HepG2 (cell line): ENCODE results near the gene GSK3A. TPM values are rescaled to one million over a fixed set of nuclear protein-coding genes. Genes with fewer than 3 reads are reported as not detected.

Source experiments
- ATAC-seq: fragments of 200-7000 bp; cut with Tn5 transposase; 3 replicates; pipeline ENCODE4 v1.9.1; 2020; ENCODE audit warnings: mild to moderate bottlenecking, moderate library complexity
- BruUV-seq: library from RNA; stranded (reverse); fragments of 400-500 nt; replicated peaks from 2 replicates; lab custom pipeline; 2021; lab: Mats Ljungman, UMichigan
- CTCF ChIA-PET: fragments of 300-600 bp; formaldehyde crosslinking; extraction: SDS; loops from one replicate; lab custom pipeline; 2021; ENCODE audit warnings: low total read pairs, inconsistent platforms, low intra/inter-chr PET ratio; lab: Yijun Ruan, JAX
- POLR2A ChIA-PET: fragments of 350-600 bp; sonication (Branson Sonifier 250); formaldehyde crosslinking; loops from one replicate; lab custom pipeline; 2020; ENCODE audit warnings: antibody characterized with exemption, inconsistent platforms; lab: Yijun Ruan, JAX
- DNase-seq: peaks from one replicate; pipeline ENCODE4 v3.0.0-alpha.2; 2015; ENCODE audit warnings: low spot score
- FAIRE-seq: peaks from 3 replicates; lab custom pipeline; 2011; peaks lifted over from hg19 to GRCh38; lab: Jason Lieb, UNC
- H2AFZ ChIP-seq: one replicate; pipeline ENCODE4 v1.6.1; 2011; ENCODE audit warnings: low read length, inconsistent platforms
- H3K27ac ChIP-seq: fragments of 300-600 bp; 3 replicates; pipeline ENCODE4 v1.8.0; 2011; ENCODE audit warnings: mixed run types, mild to moderate bottlenecking, mixed read lengths, low read length, inconsistent platforms; ENCODE audit not compliant: insufficient read depth; ENCODE audit errors: extremely low read length
- H3K27me3 ChIP-seq, 2 experiments: fragments of 200-600 bp in 1 of 2; 2 replicates in 1 of 2; 3 replicates in 1 of 2; pipeline versions ENCODE4 v1.6.0 to v1.8.0; 2011; ENCODE audit warnings: low read length in 2 of 2, mild to moderate bottlenecking in 2 of 2, moderate library complexity in 2 of 2, inconsistent platforms in 1 of 2; ENCODE audit not compliant: insufficient read depth in 2 of 2, control insufficient read depth in 1 of 2
- H3K36me3 ChIP-seq, 2 experiments: fragments of 200-600 bp in 1 of 2; replicated peaks in 1 of 2; 2 replicates in 1 of 2; 3 replicates in 1 of 2; pipeline versions ENCODE4 v1.5.1 to v1.8.0; 2011; ENCODE audit warnings: low read length in 2 of 2, inconsistent platforms in 1 of 2; ENCODE audit not compliant: insufficient read depth in 2 of 2, control insufficient read depth in 1 of 2
- H3K4me1 ChIP-seq: 2 replicates; pipeline ENCODE4 v1.5.1; 2012; ENCODE audit warnings: low read length, inconsistent platforms; ENCODE audit not compliant: insufficient read depth
- H3K4me2 ChIP-seq: 2 replicates; pipeline ENCODE4 v1.6.0; 2011; ENCODE audit warnings: low read depth, low read length, inconsistent platforms
- H3K4me3 ChIP-seq, 3 experiments: fragments of 200-600 bp in 1 of 3; sonication (generic), shearing (Covaris generic) in 1 of 3; replicated peaks in 1 of 3; 2 replicates each; pipeline ENCODE4 v1.5.1; 2011 to 2016; ENCODE audit warnings: low read length in 3 of 3, inconsistent platforms in 2 of 3, low read depth in 2 of 3, mild to moderate bottlenecking in 2 of 3, control low read depth in 1 of 3, mixed read lengths in 1 of 3; ENCODE audit not compliant: insufficient read depth in 1 of 3
- H3K79me2 ChIP-seq: one replicate; pipeline ENCODE4 v1.6.1; 2011; ENCODE audit warnings: low read length, inconsistent platforms; ENCODE audit not compliant: insufficient read depth
- H3K9ac ChIP-seq: 2 replicates; pipeline ENCODE4 v1.6.0; 2011; ENCODE audit warnings: mild to moderate bottlenecking, low read depth, low read length, inconsistent platforms; ENCODE audit not compliant: insufficient read depth
- H3K9me3 ChIP-seq: 2 replicates; pipeline ENCODE4 v1.5.1; 2012; ENCODE audit warnings: mild to moderate bottlenecking, low read length
- H4K20me1 ChIP-seq: 2 replicates; pipeline ENCODE4 v1.6.0; 2011; ENCODE audit warnings: inconsistent platforms, mild to moderate bottlenecking, low read length, moderate library complexity; ENCODE audit not compliant: insufficient read depth
- AKAP8 ChIP-seq: sonication (generic); formaldehyde crosslinking; IDR thresholded peaks from 2 replicates; pipeline ENCODE4 v1.5.1; 2020; ENCODE audit warnings: mild to moderate bottlenecking, missing genetic modification reagents
- DR1 ChIP-seq: sonication (generic); formaldehyde crosslinking; IDR thresholded peaks from 2 replicates; pipeline ENCODE4 v1.8.0; 2021; ENCODE audit warnings: mild to moderate bottlenecking, missing genetic modification reagents, inconsistent platforms
- HDAC2 ChIP-seq: sonication (generic); formaldehyde crosslinking; IDR thresholded peaks from 2 replicates; pipeline ENCODE4 v1.4.0; 2020; ENCODE audit warnings: missing genetic modification reagents
- IRF2 ChIP-seq: IDR thresholded peaks from 2 replicates; pipeline ENCODE4 v1.6.1; 2018; ENCODE audit warnings: missing genetic modification reagents, missing compliant biosample characterization
- MEF2D ChIP-seq: sonication (generic); formaldehyde crosslinking; IDR thresholded peaks from 2 replicates; pipeline ENCODE4 v1.5.1; 2020; ENCODE audit warnings: mild to moderate bottlenecking, missing genetic modification reagents
- POLR2A ChIP-seq, 2 experiments: IDR thresholded peaks; 2 replicates each; pipeline ENCODE4 v1.6.1; 2011; ENCODE audit warnings: low read depth in 2 of 2, low read length in 2 of 2, mild to moderate bottlenecking in 1 of 2, moderate library complexity in 1 of 2; ENCODE audit not compliant: insufficient read depth in 1 of 2
- SKI ChIP-seq: fragments of 450-650 bp; IDR thresholded peaks from one replicate; pipeline ENCODE4 v1.6.1; 2018; ENCODE audit warnings: mild to moderate bottlenecking; ENCODE audit not compliant: partially characterized antibody
- ZNF383 ChIP-seq: sonication (generic); formaldehyde crosslinking; IDR thresholded peaks from 2 replicates; pipeline ENCODE4 v1.4.0; 2020; ENCODE audit warnings: missing genetic modification reagents, mild to moderate bottlenecking, borderline replicate concordance
- ZNF605 ChIP-seq: sonication (generic); formaldehyde crosslinking; IDR thresholded peaks from 2 replicates; pipeline ENCODE4 v1.8.0; 2022; ENCODE audit warnings: mild to moderate bottlenecking, missing genetic modification reagents
- ZNF660 ChIP-seq: sonication (generic); formaldehyde crosslinking; IDR thresholded peaks from 2 replicates; pipeline ENCODE4 v1.5.1; 2020; ENCODE audit warnings: mild to moderate bottlenecking, low read depth, missing genetic modification reagents, borderline replicate concordance
- WGBS: methylation state at CpG from one replicate; pipeline ENCODE4 v1.1.6; 2017; ENCODE audit warnings: low lambda C conversion rate; 5-methylcytosine and 5-hydroxymethylcytosine counted together
- in situ Hi-C: cut with HindIII; loops from 2 replicates; pipeline ENCODE4 v1.10.0; 2017; ENCODE audit warnings: low pct_unique_long_range_greater_than_20kb; ENCODE audit not compliant: extremely low pct_ligation_motif_present
- intact Hi-C: fragments of 100-400 bp; cut with micrococcal nuclease; formaldehyde crosslinking; loops from one replicate; pipeline ENCODE4 v1.10.0; 2022; ENCODE audit not compliant: unreplicated experiment
- polyA plus RNA-seq, 8 experiments: library from polyadenylated mRNA; depleted of rRNA in 3 of 8; stranded (reverse) in 7 of 8; unstranded in 1 of 8; fragments of >200 nt; fragmentation: Illumina TruSeq in 4 of 8; extraction: Trizol in 4 of 8; gene quantifications; 2 replicates each; pipeline versions ENCODE4 v1.2.1 to v1.2.3, GENCODE V29; 2011 to 2016; ENCODE audit warnings: low read depth in 4 of 8, missing spikeins in 1 of 8, mixed read lengths in 1 of 8; ENCODE audit not compliant: insufficient read depth in 1 of 8
- total RNA-seq, 5 experiments: library from RNA; depleted of rRNA; stranded (reverse); fragments of >200 nt; fragmentation: Illumina TruSeq; extraction: Trizol; gene quantifications; 2 replicates each; pipeline ENCODE4 v1.2.3, GENCODE V29; 2016; ENCODE audit warnings: low read depth in 1 of 5
- TF ChIP-seq, protein P1 (sequence below): sonication (generic); formaldehyde crosslinking; IDR thresholded peaks from 2 replicates; pipeline ENCODE4 v1.8.0; 2022; ENCODE audit warnings: mild to moderate bottlenecking, missing genetic modification reagents
- TF ChIP-seq, protein P2 (sequence below): sonication (generic); formaldehyde crosslinking; IDR thresholded peaks from 2 replicates; pipeline ENCODE4 v1.4.0; 2020; ENCODE audit warnings: mild to moderate bottlenecking, missing genetic modification reagents

The GSK3A gene
- total and polyA plus RNA-seq, 2 of the 13 experiments (the other 11 are each of a cell fraction or from before 2014, with no cell fraction given) = 16.9 to 52.5 TPM

DNA sequence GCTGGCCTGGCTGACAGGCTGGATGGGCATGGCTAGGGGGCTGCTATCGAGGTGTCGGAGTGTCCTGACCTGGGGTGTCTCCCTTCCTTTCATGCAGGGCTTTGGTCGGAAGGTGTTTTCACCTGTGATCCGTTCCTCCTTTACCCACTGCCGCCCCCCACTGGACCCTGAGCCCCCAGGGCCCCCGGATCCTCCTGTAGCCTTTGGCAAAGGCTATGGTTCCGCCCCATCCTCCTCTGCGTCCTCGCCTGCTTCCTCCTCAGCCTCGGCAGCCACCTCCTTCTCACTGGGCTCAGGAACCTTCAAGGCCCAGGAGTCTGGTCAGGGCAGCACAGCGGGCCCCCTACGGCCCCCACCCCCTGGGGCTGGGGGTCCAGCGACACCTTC lies 47.7 kb upstream of the GSK3A start:
- Histone ChIP-seq H3K27ac (no peak overlapping the region), H3K4me2 (no peak overlapping the region), H3K79me2 (peaks cover 11% of the 10 kb centered on the region), H2AFZ (no peak overlapping the region), H3K4me3 (no peak overlapping the region), H3K9ac (no peak overlapping the region), H4K20me1 (peaks cover 5% of the 10 kb centered on the region; the same call in 1 of the 2 replicates), H3K4me1 (peaks cover 12% of the 10 kb centered on the region), H3K27me3 (no peaks in the 10 kb centered on the region), H3K36me3 (peaks cover 33 to 76% of the 10 kb centered on the region in 2 experiments; a peak in 4 of 5 replicates), H3K9me3 (no peaks in the 10 kb centered on the region)
- ATAC-seq = no peak
- intact Hi-C loops (loop anchor here (2.0 kb wide), 1 partner anchor 155 kb away; no protein-coding TSS in a partner anchor), in situ Hi-C loops (loop anchor here (5.0 kb wide), 1 partner anchor 158 kb away; the partner anchor contains the start of gene POU2F2)
- no peak for DNase-seq
- WGBS = 99% methylated on average over 10 of the region's 13 CpGs
- no peak for FAIRE-seq
- CTCF ChIA-PET = interaction anchor here (0.7 to 3.1 kb wide), 7 partner anchors 10 to 182 kb away, joined by 3 to 34 read pairs (median 5); partner anchors contain the start of gene MEGF8
- no TSS peak for BruUV-seq
- POLR2A ChIA-PET = interaction anchor here (1.0 to 1.4 kb wide), 2 partner anchors 45 to 47 kb away, joined by 4 to 7 read pairs; no protein-coding TSS in a partner anchor
- TF ChIP-seq ZNF383 (no peak), IRF2 (CRISPR knock-in tag) (no peak), POLR2A (IDR thresholded peaks at IDR 0.05; ENCODE audit: insufficient read depth in 1 of 2, low read depth in 2 of 2, low read length in 2 of 2) (peak in 1 of 2 experiments; percentile 34; a peak in 1 of 4 replicates), HDAC2 (CRISPR knock-in tag) (no peak), MEF2D (no peak), AKAP8 (CRISPR knock-in tag) (no peak)

DNA sequence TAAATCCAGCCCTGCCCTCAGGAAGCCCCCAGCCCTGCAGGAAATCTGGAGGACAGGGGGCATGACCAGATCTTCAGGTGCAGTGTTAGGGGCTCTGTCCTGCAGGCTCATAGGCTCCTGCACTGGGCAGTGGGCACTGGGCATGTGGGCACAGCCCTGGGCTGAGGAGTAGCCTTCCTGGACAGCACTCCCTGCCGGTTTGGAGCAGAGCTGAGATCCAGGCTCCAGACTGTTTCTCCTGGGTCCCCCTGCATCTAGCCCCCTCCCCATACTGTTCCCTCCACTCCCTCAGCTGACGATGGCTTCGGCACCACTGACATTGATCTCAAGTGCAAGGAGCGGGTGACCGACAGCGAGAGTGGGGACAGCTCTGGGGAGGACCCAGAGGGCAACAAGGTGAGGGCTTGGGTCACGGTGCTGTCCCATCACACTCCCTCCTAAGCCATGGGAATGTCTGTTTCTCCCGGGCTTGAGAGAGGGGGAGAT lies 47.2 kb upstream of the GSK3A start:
- no peak for ATAC-seq
- Histone ChIP-seq H2AFZ (no peak overlapping the region), H3K9ac (no peak overlapping the region), H3K79me2 (peaks cover 17% of the 10 kb centered on the region), H3K9me3 (no peaks in the 10 kb centered on the region), H3K4me3 (no peak overlapping the region), H3K4me1 (peaks cover 17% of the 10 kb centered on the region), H3K36me3 (peaks cover 32 to 75% of the 10 kb centered on the region in 2 experiments; a peak in 4 of 5 replicates), H3K27me3 (no peaks in the 10 kb centered on the region; a peak in 1 of 5 replicates), H3K27ac (no peak overlapping the region), H4K20me1 (peaks cover 10% of the 10 kb centered on the region; the same call in 1 of the 2 replicates), H3K4me2 (no peak overlapping the region)
- BruUV-seq = no TSS peak
- in situ Hi-C loops = loop anchor here (5.0 kb wide), 2 partner anchors 37 to 157 kb away; partner anchors contain the start of gene POU2F2
- FAIRE-seq = no peak
- 78% methylated on average over 3 of the region's 8 CpGs for WGBS
- POLR2A ChIA-PET = interaction anchor here (1.4 kb wide), 1 partner anchor 47 kb away, joined by 7 read pairs; no protein-coding TSS in a partner anchor
- intact Hi-C loops = loop anchor here (2.0 kb wide), 1 partner anchor 155 kb away; no protein-coding TSS in a partner anchor
- no peak for DNase-seq
- CTCF ChIA-PET = interaction anchor here (2.1 to 3.1 kb wide), 3 partner anchors 10 to 156 kb away, joined by 7 to 34 read pairs (median 9); no protein-coding TSS in a partner anchor
- TF ChIP-seq ZNF660 (CRISPR knock-in tag) = no peak
- TF ChIP-seq ZNF605 (CRISPR knock-in tag) = no peak
- TF ChIP-seq, protein P1, sequence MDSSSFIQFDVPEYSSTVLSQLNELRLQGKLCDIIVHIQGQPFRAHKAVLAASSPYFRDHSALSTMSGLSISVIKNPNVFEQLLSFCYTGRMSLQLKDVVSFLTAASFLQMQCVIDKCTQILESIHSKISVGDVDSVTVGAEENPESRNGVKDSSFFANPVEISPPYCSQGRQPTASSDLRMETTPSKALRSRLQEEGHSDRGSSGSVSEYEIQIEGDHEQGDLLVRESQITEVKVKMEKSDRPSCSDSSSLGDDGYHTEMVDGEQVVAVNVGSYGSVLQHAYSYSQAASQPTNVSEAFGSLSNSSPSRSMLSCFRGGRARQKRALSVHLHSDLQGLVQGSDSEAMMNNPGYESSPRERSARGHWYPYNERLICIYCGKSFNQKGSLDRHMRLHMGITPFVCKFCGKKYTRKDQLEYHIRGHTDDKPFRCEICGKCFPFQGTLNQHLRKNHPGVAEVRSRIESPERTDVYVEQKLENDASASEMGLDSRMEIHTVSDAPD = no peak
- TF ChIP-seq, protein P2, sequence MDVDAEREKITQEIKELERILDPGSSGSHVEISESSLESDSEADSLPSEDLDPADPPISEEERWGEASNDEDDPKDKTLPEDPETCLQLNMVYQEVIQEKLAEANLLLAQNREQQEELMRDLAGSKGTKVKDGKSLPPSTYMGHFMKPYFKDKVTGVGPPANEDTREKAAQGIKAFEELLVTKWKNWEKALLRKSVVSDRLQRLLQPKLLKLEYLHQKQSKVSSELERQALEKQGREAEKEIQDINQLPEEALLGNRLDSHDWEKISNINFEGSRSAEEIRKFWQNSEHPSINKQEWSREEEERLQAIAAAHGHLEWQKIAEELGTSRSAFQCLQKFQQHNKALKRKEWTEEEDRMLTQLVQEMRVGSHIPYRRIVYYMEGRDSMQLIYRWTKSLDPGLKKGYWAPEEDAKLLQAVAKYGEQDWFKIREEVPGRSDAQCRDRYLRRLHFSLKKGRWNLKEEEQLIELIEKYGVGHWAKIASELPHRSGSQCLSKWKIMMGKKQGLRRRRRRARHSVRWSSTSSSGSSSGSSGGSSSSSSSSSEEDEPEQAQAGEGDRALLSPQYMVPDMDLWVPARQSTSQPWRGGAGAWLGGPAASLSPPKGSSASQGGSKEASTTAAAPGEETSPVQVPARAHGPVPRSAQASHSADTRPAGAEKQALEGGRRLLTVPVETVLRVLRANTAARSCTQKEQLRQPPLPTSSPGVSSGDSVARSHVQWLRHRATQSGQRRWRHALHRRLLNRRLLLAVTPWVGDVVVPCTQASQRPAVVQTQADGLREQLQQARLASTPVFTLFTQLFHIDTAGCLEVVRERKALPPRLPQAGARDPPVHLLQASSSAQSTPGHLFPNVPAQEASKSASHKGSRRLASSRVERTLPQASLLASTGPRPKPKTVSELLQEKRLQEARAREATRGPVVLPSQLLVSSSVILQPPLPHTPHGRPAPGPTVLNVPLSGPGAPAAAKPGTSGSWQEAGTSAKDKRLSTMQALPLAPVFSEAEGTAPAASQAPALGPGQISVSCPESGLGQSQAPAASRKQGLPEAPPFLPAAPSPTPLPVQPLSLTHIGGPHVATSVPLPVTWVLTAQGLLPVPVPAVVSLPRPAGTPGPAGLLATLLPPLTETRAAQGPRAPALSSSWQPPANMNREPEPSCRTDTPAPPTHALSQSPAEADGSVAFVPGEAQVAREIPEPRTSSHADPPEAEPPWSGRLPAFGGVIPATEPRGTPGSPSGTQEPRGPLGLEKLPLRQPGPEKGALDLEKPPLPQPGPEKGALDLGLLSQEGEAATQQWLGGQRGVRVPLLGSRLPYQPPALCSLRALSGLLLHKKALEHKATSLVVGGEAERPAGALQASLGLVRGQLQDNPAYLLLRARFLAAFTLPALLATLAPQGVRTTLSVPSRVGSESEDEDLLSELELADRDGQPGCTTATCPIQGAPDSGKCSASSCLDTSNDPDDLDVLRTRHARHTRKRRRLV (CRISPR knock-in tag) = no peak
- TF ChIP-seq SKI = no peak
- no peak for TF ChIP-seq DR1 (CRISPR knock-in tag)
